Measurements from ENCODE around the gene SPIRE1.

Gene SPIRE1

GRCh38 chr18:12399231-12399630, 258.7 kb downstream of the SPIRE1 start:
- TF ChIP-seq CREB1 (IDR thresholded peaks at IDR 0.05; ENCODE audit: low read depth) (no peak), ZBTB7A (IDR thresholded peaks at IDR 0.05; ENCODE audit: low read depth) (no peak), TEAD4 (IDR thresholded peaks at IDR 0.05) (no peak), EP300 (IDR thresholded peaks at IDR 0.05; ENCODE audit: borderline replicate concordance) (no peak), TCF12 (IDR thresholded peaks at IDR 0.05; ENCODE audit: low read depth) (no peak), YY1 (IDR thresholded peaks at IDR 0.05; ENCODE audit: low read depth) (no peak), CEBPB (IDR thresholded peaks at IDR 0.05) (no peak), TAF1 (IDR thresholded peaks at IDR 0.05; ENCODE audit: low read depth) (no peak), NFIC (IDR thresholded peaks at IDR 0.05) (no peak), RAD21 (IDR thresholded peaks at IDR 0.05; ENCODE audit: low read depth) (no peak), EGR1 (IDR thresholded peaks at IDR 0.05) (no peak), FOXM1 (IDR thresholded peaks at IDR 0.05; ENCODE audit: borderline replicate concordance, low read depth) (no peak), MAX (IDR thresholded peaks at IDR 0.05) (no peak)
- TF ChIP-seq, protein P1, sequence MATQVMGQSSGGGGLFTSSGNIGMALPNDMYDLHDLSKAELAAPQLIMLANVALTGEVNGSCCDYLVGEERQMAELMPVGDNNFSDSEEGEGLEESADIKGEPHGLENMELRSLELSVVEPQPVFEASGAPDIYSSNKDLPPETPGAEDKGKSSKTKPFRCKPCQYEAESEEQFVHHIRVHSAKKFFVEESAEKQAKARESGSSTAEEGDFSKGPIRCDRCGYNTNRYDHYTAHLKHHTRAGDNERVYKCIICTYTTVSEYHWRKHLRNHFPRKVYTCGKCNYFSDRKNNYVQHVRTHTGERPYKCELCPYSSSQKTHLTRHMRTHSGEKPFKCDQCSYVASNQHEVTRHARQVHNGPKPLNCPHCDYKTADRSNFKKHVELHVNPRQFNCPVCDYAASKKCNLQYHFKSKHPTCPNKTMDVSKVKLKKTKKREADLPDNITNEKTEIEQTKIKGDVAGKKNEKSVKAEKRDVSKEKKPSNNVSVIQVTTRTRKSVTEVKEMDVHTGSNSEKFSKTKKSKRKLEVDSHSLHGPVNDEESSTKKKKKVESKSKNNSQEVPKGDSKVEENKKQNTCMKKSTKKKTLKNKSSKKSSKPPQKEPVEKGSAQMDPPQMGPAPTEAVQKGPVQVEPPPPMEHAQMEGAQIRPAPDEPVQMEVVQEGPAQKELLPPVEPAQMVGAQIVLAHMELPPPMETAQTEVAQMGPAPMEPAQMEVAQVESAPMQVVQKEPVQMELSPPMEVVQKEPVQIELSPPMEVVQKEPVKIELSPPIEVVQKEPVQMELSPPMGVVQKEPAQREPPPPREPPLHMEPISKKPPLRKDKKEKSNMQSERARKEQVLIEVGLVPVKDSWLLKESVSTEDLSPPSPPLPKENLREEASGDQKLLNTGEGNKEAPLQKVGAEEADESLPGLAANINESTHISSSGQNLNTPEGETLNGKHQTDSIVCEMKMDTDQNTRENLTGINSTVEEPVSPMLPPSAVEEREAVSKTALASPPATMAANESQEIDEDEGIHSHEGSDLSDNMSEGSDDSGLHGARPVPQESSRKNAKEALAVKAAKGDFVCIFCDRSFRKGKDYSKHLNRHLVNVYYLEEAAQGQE (IDR thresholded peaks at IDR 0.05; ENCODE audit: low read depth): no peak
- TF ChIP-seq, protein P2, sequence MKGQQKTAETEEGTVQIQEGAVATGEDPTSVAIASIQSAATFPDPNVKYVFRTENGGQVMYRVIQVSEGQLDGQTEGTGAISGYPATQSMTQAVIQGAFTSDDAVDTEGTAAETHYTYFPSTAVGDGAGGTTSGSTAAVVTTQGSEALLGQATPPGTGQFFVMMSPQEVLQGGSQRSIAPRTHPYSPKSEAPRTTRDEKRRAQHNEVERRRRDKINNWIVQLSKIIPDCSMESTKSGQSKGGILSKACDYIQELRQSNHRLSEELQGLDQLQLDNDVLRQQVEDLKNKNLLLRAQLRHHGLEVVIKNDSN (IDR thresholded peaks at IDR 0.05): no peak

- TF ChIP-seq YY1 (IDR thresholded peaks at IDR 0.05; ENCODE audit: low read depth) (no peak), CEBPB (IDR thresholded peaks at IDR 0.05) (no peak), TEAD4 (IDR thresholded peaks at IDR 0.05) (no peak), ZBTB7A (IDR thresholded peaks at IDR 0.05; ENCODE audit: low read depth) (no peak), NFIC (IDR thresholded peaks at IDR 0.05) (no peak), TCF12 (IDR thresholded peaks at IDR 0.05; ENCODE audit: low read depth) (no peak), EP300 (IDR thresholded peaks at IDR 0.05; ENCODE audit: borderline replicate concordance) (no peak), TAF1 (IDR thresholded peaks at IDR 0.05; ENCODE audit: low read depth) (no peak), MAX (IDR thresholded peaks at IDR 0.05) (no peak), CREB1 (IDR thresholded peaks at IDR 0.05; ENCODE audit: low read depth) (no peak), RAD21 (IDR thresholded peaks at IDR 0.05; ENCODE audit: low read depth) (no peak), FOXM1 (IDR thresholded peaks at IDR 0.05; ENCODE audit: borderline replicate concordance, low read depth) (no peak), EGR1 (IDR thresholded peaks at IDR 0.05) (no peak)
- TF ChIP-seq, protein P2 (IDR thresholded peaks at IDR 0.05): no peak
- TF ChIP-seq, protein P1 (IDR thresholded peaks at IDR 0.05; ENCODE audit: low read depth): no peak
Observed at GRCh38 chr18:12398625-12399024, 259.3 kb downstream of the SPIRE1 start.

DNA sequence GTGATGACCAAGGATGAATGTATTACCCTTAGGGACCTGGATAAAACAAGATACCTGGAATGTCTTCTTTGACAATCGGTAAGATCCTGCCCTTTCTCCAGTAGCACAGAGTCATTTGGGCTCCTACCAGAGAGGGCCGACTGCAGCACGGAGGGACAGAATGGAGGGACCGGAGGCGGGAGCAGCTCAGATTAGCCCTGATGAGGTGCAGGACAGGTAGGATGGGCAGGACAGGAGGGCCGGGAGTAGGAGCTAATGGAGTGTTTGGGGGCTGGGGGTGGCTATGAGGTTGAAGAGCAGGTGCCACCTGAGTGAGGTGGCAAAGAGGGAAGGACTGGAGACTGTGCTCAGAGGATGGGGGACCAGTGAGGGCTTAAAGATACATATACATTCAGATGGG, 260.1 kb downstream of the SPIRE1 start:
- TF ChIP-seq RAD21 (IDR thresholded peaks at IDR 0.05; ENCODE audit: low read depth): no peak
- TF ChIP-seq ZBTB7A (IDR thresholded peaks at IDR 0.05; ENCODE audit: low read depth): no peak
- TF ChIP-seq TCF12 (IDR thresholded peaks at IDR 0.05; ENCODE audit: low read depth): no peak
- TF ChIP-seq, protein P2 (IDR thresholded peaks at IDR 0.05): no peak
- no peak for TF ChIP-seq MAX (IDR thresholded peaks at IDR 0.05)
- TF ChIP-seq EP300 (IDR thresholded peaks at IDR 0.05; ENCODE audit: borderline replicate concordance): no peak
- no peak for TF ChIP-seq TAF1 (IDR thresholded peaks at IDR 0.05; ENCODE audit: low read depth)

GRCh38 chr18:12397254-12397653, 260.7 kb downstream of the SPIRE1 start:
- TF ChIP-seq YY1 (IDR thresholded peaks at IDR 0.05; ENCODE audit: low read depth) (no peak), CEBPB (IDR thresholded peaks at IDR 0.05) (no peak), FOXM1 (IDR thresholded peaks at IDR 0.05; ENCODE audit: borderline replicate concordance, low read depth) (no peak), TEAD4 (IDR thresholded peaks at IDR 0.05) (no peak), CREB1 (IDR thresholded peaks at IDR 0.05; ENCODE audit: low read depth) (no peak), EGR1 (IDR thresholded peaks at IDR 0.05) (no peak), TCF12 (IDR thresholded peaks at IDR 0.05; ENCODE audit: low read depth) (no peak), TAF1 (IDR thresholded peaks at IDR 0.05; ENCODE audit: low read depth) (no peak), MAX (IDR thresholded peaks at IDR 0.05) (no peak), RAD21 (IDR thresholded peaks at IDR 0.05; ENCODE audit: low read depth) (no peak), NFIC (IDR thresholded peaks at IDR 0.05) (no peak), ZBTB7A (IDR thresholded peaks at IDR 0.05; ENCODE audit: low read depth) (no peak)
- TF ChIP-seq, protein P1 (IDR thresholded peaks at IDR 0.05; ENCODE audit: low read depth): no peak
- TF ChIP-seq, protein P2 (IDR thresholded peaks at IDR 0.05): no peak

Measured in Ishikawa (cell line).